Activated T-cell treated with anti-CD3 and anti-CD28 coated beads, Interleukin-2, amount 50 U/mL, for 24 hours (primary cell): ENCODE data around the gene EYA2.

Experiments used
- DNase-seq: peaks from one replicate; pipeline ENCODE4 v3.0.0-alpha.2; 2020
- H3K27ac Mint-ChIP-seq: 2 replicates; pipeline ENCODE4 v1.8.0; 2020; ENCODE audit warnings: mild to moderate bottlenecking, mixed read lengths
- H3K27me3 Mint-ChIP-seq: 2 replicates; pipeline ENCODE4 v1.8.0; 2020; ENCODE audit warnings: mixed read lengths
- H3K36me3 Mint-ChIP-seq: 2 replicates; pipeline ENCODE4 v1.8.0; 2020; ENCODE audit warnings: low read depth, mixed read lengths
- H3K4me1 Mint-ChIP-seq: 2 replicates; pipeline ENCODE4 v1.8.0; 2020; ENCODE audit warnings: low read depth, mixed read lengths
- H3K4me3 Mint-ChIP-seq: 2 replicates; pipeline ENCODE4 v1.8.0; 2020; ENCODE audit warnings: mild to moderate bottlenecking, moderate library complexity, mixed read lengths
- H3K9me3 Mint-ChIP-seq: 2 replicates; pipeline ENCODE4 v1.8.0; 2020; ENCODE audit warnings: mixed read lengths

The EYA2 gene

DNA sequence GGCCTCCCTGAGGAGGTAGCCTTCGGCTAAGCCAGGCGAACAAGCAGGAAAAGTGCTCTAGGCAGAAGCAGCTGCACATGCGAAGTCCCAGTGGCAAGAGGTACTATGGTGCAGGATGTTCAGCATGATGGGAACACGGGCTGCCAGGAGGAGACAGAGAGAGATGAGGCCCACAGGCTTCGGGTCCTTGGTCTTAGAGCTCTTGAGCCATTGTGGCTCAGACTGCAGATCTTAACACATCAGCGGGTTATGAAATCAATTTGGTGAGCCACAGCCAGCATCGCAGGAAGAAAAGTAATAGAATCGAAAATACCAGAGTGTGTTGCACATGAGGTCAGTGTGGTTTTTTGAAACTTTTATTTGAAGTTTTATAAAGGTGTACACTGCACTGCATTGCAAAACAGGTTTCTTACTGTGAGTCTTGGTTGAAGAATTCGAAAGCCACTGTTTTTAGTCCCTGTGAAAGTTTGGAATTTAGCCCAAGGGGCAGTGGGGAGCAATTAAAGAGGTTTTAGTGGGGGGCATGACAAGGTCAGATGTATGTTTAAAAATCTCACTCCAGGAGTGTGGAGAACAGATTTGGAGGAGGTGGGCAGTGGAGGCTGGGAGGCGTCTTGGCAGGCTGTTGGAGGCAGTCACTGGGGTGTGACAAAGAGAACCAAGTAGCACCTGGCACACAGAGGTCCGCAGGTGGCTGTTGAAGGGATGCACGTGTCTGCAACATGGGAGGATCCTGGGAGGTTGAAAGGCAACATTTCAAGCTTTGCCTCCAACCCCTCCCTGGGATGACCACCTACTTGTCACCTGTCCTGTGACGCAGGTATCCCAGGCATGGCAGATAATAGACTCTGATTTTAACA is 69.3 kb downstream of the EYA2 start:
- Mint-ChIP-seq H3K4me3 (no peak overlapping the region), H3K4me1 (no peaks in the 10 kb centered on the region), H3K9me3 (no peaks in the 10 kb centered on the region), H3K36me3 (no peaks in the 10 kb centered on the region), H3K27ac (no peak overlapping the region), H3K27me3 (peaks cover 36% of the 10 kb centered on the region)
- DNase-seq: no peak

DNA sequence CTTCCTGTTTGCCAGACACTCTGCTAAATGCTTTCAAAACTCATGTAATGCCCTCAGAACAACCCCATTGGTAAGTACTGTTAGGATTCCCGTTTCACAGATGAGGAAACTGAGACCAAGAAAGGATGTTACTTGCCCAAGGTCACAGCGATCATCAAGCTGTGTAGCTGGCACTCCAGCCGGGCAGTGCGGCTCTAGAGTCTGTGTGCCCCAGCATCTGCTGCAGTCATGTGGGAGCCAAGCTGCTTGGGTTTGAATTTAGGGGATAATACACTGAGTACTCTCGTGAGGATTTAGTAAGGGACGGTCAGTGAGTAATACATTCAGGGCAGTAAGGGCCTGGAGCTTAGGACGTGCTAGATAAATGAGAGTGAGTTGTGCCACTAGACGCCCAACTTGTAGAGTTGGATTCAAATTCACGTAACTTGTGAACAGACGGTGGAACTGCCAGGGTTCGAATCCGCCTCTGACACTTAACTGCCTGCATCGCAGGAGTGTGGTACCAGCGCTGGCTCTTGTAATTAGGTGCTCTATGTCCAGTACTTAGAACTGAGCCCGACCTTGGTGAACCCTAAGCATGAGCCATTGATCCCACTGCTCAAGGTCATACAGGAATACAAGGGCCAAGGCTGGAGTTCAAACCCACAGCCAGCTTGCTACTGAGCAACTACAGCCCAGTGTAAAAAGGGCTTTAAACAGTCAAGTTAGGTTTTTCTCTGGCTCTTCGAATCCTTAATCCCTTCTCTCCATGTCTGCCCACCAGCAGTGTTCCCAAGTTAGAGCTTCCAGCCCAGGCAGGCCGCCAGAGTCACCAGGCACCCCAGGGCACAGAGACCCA is 70.2 kb downstream of the EYA2 start:
- Mint-ChIP-seq H3K27me3 (peaks cover 30% of the 10 kb centered on the region), H3K27ac (no peak overlapping the region), H3K36me3 (no peaks in the 10 kb centered on the region), H3K4me1 (no peaks in the 10 kb centered on the region), H3K9me3 (no peaks in the 10 kb centered on the region), H3K4me3 (no peak overlapping the region)
- no peak for DNase-seq

DNA sequence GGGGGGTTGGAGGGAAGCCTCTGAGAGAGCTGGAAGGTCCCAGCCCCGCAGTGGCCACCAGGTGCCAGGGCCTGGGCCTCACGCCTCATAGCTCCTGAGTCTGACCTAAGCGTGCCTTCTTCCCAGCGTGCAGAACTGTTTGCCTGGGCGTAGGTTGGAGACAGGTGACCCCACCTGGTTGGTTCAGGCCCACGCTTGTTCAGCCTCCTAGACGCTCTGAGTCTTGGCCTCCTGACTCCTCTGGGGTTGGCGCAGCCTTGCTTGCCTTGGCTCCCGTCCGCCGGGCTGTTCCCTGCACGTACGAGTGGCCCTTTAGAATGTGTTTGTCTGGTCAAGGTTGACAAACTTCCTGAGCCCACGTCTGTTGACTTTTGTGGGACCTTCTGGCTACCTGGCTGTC is 70.8 kb downstream of the EYA2 start:
- H3K27me3 Mint-ChIP-seq: peaks cover 30% of the 10 kb centered on the region
- no peaks in the 10 kb centered on the region for H3K36me3 Mint-ChIP-seq
- no peak overlapping the region for H3K4me3 Mint-ChIP-seq
- no peaks in the 10 kb centered on the region for H3K4me1 Mint-ChIP-seq
- no peak overlapping the region for H3K27ac Mint-ChIP-seq
- H3K9me3 Mint-ChIP-seq: no peaks in the 10 kb centered on the region
- no peak for DNase-seq

DNA sequence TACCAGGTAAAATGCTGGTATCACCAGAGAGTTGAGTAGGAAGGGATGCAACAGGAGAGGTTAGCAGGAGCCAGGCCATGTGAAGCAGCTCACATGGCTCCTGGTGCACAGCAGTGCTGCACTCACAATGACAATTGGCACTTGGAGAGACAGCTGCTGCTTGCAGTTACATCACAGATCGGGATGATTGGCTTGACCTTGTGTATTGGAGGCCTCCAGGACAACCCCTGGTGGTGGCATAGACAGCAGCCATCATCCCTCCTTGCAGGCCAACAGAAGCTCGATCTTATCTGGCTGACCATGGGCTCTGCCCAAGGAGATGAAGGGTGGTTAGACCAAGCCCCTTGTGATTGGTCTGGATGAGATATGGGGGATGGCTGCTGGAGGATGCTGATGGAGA is 73.0 kb downstream of the EYA2 start:
- H3K9me3 Mint-ChIP-seq: no peaks in the 10 kb centered on the region
- H3K27ac Mint-ChIP-seq: no peak overlapping the region
- no peak overlapping the region for H3K4me3 Mint-ChIP-seq
- H3K27me3 Mint-ChIP-seq: peaks cover 32% of the 10 kb centered on the region
- no peak for DNase-seq
- H3K36me3 Mint-ChIP-seq: no peaks in the 10 kb centered on the region
- peaks cover 6% of the 10 kb centered on the region for H3K4me1 Mint-ChIP-seq

DNA sequence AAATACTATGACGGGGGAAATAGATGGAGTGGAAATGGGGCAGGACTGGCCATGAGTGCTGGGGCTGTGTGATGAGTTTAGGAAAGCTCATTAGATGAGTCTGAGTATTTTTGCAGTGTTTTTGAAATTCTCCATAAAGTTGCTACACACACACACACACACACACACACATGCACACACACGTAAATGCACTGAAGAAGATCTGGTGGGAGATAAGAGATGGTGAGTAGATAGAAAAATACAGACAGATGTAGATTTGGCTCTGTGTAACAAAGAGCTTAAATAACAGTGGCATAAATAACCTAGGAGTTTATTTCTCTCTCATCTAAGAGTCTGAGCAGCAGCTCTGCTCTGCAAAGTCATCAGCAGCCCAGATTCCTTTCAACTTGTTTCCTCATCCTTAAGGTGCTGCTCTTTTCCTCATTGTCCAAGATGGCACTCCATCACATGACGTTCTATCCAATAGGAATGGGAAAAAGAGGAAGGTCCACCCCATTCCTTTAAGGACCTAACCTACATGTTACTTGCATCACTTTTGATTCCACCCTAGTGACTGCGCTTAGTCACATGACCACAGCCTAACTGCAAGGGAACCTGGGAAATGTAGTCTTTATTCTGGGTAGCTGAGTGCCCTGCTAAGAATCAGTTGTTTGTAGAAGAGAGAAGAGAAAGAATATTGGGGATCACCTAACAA is 76.4 kb downstream of the EYA2 start:
- H3K27ac Mint-ChIP-seq: no peak overlapping the region
- H3K4me3 Mint-ChIP-seq: no peak overlapping the region
- H3K27me3 Mint-ChIP-seq: peaks cover 49% of the 10 kb centered on the region
- H3K4me1 Mint-ChIP-seq: peaks cover 6% of the 10 kb centered on the region
- H3K9me3 Mint-ChIP-seq: no peaks in the 10 kb centered on the region
- DNase-seq: no peak
- no peaks in the 10 kb centered on the region for H3K36me3 Mint-ChIP-seq

DNA sequence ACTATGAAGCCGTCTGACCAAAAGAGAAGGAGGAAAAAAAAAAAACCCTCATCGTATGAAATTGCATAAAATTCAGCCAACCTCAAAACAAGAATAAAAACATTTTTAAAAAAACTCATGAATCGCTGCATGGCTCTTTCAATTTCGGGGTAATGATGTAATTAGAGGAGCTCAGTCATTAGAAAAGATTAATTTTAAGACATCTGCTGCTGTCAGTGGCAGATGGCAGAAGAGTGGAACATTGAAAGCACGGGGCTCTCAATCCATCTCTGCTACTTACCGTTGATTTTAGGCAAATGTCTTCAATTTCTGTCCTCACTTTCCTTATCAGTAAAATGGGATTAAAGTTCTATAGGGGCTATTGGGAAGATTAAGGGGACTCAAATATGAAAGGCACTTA is 79.1 kb downstream of the EYA2 start:
- Mint-ChIP-seq H3K36me3 (no peaks in the 10 kb centered on the region), H3K27me3 (peaks cover 54% of the 10 kb centered on the region), H3K4me3 (no peak overlapping the region), H3K27ac (no peak overlapping the region), H3K9me3 (no peaks in the 10 kb centered on the region), H3K4me1 (peaks cover 6% of the 10 kb centered on the region)
- DNase-seq: no peak

DNA sequence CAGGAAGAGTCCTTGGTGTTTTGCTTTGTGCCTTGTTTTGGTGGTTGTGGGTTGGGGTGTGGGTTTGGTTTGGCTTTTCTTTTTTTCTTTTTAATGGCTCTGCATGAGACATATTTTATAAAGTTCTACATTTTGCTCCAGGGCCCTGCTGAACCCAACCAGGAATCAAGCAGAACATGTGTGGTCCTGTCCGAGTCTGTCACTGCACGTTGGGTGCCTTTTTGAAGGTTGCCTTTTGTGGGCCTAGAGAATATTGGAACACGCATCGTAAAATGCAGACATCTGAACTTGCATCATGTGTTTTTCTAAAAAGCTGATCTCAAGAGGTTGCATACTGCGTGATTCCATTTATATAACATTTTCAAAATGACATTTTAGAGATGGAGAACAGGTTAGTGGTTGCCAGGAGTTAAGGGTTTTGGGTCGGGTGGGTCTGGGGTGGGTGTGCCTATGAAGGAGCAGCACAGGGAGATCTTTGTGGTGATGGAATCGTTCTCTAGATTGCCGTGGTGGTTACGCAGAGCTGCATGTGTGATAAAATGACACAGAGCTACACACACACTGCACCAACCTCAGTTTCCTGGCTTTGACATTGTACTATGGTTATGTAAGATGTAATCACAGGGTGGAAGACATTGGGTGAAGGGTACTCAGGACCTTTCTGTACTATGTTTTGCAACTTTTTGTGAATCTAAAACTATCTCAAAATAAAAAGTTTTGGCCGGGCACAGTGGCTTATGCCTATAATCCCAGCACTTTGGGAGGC is 80.2 kb downstream of the EYA2 start:
- Mint-ChIP-seq H3K9me3 (no peaks in the 10 kb centered on the region), H3K36me3 (no peaks in the 10 kb centered on the region), H3K4me3 (no peak overlapping the region), H3K27ac (no peak overlapping the region), H3K4me1 (peaks cover 12% of the 10 kb centered on the region), H3K27me3 (peaks cover 59% of the 10 kb centered on the region)
- no peak for DNase-seq

DNA sequence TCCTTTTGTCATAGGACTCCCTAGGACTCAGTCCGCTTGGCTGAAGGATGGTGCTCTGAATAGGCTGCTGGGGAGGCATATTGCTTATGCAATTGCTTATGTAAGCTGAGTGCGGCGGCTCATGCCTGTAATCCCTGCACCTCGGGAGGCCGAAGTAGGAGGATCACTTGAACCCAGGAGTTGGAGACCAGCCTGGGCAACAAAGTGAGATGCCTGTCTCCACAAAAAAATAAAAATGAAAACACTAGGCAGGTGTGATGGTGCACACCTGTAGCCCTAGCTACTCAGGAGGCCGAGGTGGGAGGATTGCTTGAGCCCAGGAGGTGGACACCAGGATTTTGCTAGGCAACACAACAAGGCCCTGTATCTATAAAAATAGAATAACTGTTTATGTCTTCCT is 81.3 kb downstream of the EYA2 start:
- H3K9me3 Mint-ChIP-seq: no peaks in the 10 kb centered on the region
- no peak overlapping the region for H3K27ac Mint-ChIP-seq
- H3K27me3 Mint-ChIP-seq: peaks cover 55% of the 10 kb centered on the region
- H3K4me3 Mint-ChIP-seq: no peak overlapping the region
- H3K36me3 Mint-ChIP-seq: no peaks in the 10 kb centered on the region
- peaks cover 11% of the 10 kb centered on the region for H3K4me1 Mint-ChIP-seq
- DNase-seq: no peak

DNA sequence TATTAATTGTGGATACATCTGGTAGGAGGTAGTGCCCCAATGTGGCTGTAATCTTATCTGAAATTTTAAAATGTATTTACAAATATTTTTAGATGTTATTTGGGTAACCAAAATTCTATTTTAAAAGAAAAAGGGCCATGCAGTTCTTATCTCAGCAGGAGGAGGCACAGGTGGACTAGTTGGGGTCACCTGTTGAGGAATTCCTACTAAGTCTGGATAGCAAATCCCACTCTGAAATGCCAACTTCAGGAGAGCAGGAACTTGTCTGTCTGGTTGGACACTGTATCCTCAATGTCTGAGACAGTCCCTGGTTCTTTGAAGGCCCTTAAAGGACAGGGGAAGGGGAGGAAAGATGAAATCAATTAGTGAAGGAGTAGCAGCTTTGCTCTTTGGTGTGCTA is 82.6 kb downstream of the EYA2 start:
- DNase-seq: no peak
- peaks cover 7% of the 10 kb centered on the region for H3K4me1 Mint-ChIP-seq
- H3K9me3 Mint-ChIP-seq: peaks cover 3% of the 10 kb centered on the region
- H3K27ac Mint-ChIP-seq: no peak overlapping the region
- no peak overlapping the region for H3K4me3 Mint-ChIP-seq
- H3K36me3 Mint-ChIP-seq: no peaks in the 10 kb centered on the region
- H3K27me3 Mint-ChIP-seq: peaks cover 50% of the 10 kb centered on the region

DNA sequence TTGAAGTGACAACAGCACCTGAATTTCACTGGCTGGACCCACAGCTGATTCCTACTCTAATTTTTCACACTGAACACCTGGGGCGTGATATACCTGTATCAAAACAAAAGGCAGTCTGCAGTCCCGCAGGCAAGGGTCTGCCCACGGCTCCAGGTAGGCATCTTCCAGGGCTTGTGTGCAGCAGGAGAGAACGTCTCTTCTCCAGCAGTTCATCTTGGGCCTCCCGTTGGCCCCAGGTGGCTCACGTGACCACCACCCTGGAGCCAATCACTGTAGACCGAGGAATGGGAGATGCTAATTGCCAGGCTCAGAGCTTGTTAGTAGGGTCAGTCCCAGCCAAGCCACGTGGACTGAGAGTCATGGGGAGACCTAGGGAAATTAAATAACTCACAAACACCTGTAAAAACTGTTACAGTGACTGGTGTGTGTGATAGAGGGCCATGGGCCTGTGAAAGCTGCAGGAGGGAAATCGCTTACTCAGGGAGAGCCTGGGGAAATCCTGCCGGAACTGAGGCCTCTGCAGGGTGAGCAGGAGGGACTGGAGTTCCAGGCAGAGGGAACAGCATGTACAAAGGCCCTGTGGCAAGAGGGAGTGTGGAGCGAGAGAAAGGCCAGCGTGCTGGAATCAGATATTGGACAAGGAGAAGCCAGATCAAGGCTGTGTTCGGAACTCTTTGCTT is 83.4 kb downstream of the EYA2 start:
- no peak for DNase-seq
- Mint-ChIP-seq H3K36me3 (no peaks in the 10 kb centered on the region), H3K4me1 (peaks cover 7% of the 10 kb centered on the region), H3K27me3 (peaks cover 52% of the 10 kb centered on the region), H3K4me3 (no peak overlapping the region), H3K27ac (no peak overlapping the region), H3K9me3 (peaks cover 7% of the 10 kb centered on the region)

DNA sequence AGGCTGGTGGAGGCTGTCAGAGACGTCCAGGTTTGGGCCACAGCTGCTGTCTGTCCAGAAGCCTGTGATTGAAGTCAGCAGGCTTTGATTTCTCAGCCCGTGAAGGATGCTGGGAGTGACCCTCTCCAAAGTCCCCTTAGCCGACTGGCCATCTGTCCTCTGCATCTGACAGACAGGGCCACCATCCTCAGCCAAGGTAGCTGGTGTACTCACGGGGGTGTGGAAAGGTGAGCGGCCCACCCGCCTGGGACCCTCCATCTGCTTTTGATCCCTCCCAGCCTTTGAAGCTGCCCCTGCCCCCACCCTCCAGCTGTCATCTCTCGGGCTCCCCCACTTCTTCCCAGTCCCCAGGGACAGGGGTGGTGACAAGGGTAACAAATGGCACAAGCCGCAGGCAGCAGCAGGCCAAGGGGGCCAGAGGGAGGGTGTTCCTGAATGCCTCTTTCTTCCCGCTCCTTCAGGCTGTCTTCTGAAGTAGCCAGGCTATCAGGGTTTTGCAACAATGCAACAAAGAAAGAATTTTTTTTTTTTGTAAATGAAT is 84.4 kb downstream of the EYA2 start:
- H3K27ac Mint-ChIP-seq: no peak overlapping the region
- peaks cover 7% of the 10 kb centered on the region for H3K4me1 Mint-ChIP-seq
- peaks cover 50% of the 10 kb centered on the region for H3K27me3 Mint-ChIP-seq

DNA sequence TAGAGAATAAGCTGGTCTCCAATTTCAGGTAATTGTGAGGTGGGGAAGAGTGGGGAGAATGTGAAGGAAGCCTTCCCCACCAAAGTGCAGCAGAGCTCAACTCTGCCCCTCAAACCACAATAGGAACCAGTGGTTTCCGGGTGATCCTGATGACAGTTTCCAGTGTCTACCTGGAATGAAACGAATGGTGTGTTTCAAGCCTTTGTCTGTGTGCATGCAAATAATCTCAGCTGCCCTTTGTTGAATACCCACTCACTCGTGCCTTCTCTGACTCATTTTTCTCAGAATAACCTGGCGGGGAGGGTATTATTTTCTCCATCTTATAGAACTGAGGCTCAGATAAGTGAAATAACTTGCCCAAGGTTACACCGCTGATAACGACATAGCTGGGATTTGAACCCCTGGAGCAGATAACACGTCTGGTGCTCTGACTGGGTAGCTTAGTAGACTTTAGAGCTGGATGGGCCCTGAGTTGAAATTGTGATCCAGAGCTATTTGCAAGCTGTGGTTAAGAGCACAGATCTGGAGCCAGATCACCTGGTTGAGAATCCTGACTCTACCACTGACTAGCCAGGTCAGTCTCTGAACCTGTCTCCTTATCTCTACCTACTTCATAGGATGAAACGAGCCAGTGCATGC is 85.1 kb downstream of the EYA2 start:
- peaks cover 7% of the 10 kb centered on the region for H3K4me1 Mint-ChIP-seq
- peak overlapping the region; percentile 54 for H3K27ac Mint-ChIP-seq
- peaks cover 47% of the 10 kb centered on the region for H3K27me3 Mint-ChIP-seq
- DNase-seq: no peak
- H3K36me3 Mint-ChIP-seq: no peaks in the 10 kb centered on the region
- no peak overlapping the region for H3K4me3 Mint-ChIP-seq
- H3K9me3 Mint-ChIP-seq: peaks cover 16% of the 10 kb centered on the region

More for the DNA sequence above, 84.4 kb downstream of the EYA2 start:
- DNase-seq: no peak
- H3K36me3 Mint-ChIP-seq: no peaks in the 10 kb centered on the region
- peaks cover 16% of the 10 kb centered on the region for H3K9me3 Mint-ChIP-seq
- no peak overlapping the region for H3K4me3 Mint-ChIP-seq

DNA sequence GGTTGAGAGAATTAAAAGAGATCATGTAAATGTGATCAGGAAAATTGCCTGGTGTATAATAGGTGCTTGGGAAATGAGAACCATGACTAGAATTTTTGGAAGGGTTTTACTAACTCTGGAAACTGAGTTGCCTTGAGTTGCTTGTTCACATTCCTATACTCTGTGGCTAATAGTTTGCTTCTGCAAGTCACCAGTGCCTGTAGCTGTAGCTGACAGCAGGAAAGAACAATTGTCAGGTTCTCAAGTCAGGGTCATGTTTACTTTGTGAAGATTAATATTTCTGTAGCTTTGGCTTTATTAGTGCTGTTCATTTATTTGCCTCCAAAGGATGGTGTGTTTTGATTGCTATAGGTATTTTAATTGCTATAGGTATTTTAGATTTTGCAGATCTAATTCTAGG is 86.5 kb downstream of the EYA2 start:
- Mint-ChIP-seq H3K27ac (no peak overlapping the region), H3K4me3 (no peak overlapping the region), H3K36me3 (no peaks in the 10 kb centered on the region), H3K9me3 (peaks cover 16% of the 10 kb centered on the region), H3K4me1 (peaks cover 7% of the 10 kb centered on the region), H3K27me3 (peaks cover 49% of the 10 kb centered on the region)
- DNase-seq: no peak
